T-helper 2 cell treated with Interferon-gamma antibody and Interleukin-4, amounts not matched to agents 100 ng/mL and 5 ng/mL, for 36 hours (primary cell): ENCODE data around the gene CILP. TPM values are rescaled to one million over a fixed set of nuclear protein-coding genes. Genes with fewer than 3 reads are reported as not detected.
"Not testable (repeated sequence)": the region's sequence is repeated elsewhere in the genome, so short reads cannot be mapped to it uniquely, and the experiment has no call there.

ENCODE experiments used
- intact Hi-C: fragments of 100-400 bp; cut with micrococcal nuclease; formaldehyde crosslinking; loops from one replicate; pipeline ENCODE4 v1.15.1; 2023
- total RNA-seq: library from RNA; stranded (reverse); gene quantifications from 2 replicates; pipeline ENCODE4 v1.2.3, GENCODE V29; 2022

The CILP gene
- 0.07 TPM in 2 replicates for total RNA-seq

GRCh38 chr15:65210770-65211481, at the start of gene CILP:
TSS of gene CILP (minus strand) at chr15:65211473. CDS start at chr15:65209755, 1,718 bp downstream.
- intact Hi-C loops = no loop called here

GRCh38 chr15:65260968-65261367, 49.7 kb upstream of the CILP start:
- intact Hi-C loops = no loop called here

- intact Hi-C loops = no loop called here
Measured at GRCh38 chr15:65259367-65259797, 48.1 kb upstream of the CILP start.

- intact Hi-C loops = no loop called here
Measured at GRCh38 chr15:65258375-65259262, 47.3 kb upstream of the CILP start.

GRCh38 chr15:65255486-65256140, 44.3 kb upstream of the CILP start:
- intact Hi-C loops = no loop called here

- intact Hi-C loops = no loop called here
Measured at GRCh38 chr15:65254758-65255157, 43.5 kb upstream of the CILP start.

GRCh38 chr15:65254356-65254755, 43.1 kb upstream of the CILP start:
- intact Hi-C loops = no loop called here

- intact Hi-C loops = no loop called here
Measured at GRCh38 chr15:65249641-65250040, 38.4 kb upstream of the CILP start.

- intact Hi-C loops = no loop called here
Measured at GRCh38 chr15:65248511-65249255, 37.4 kb upstream of the CILP start.

GRCh38 chr15:65246939-65247338, 35.7 kb upstream of the CILP start:
- intact Hi-C loops = no loop called here

- intact Hi-C loops = no loop called here
Measured at GRCh38 chr15:65246026-65246714, 34.9 kb upstream of the CILP start.

- intact Hi-C loops = no loop called here
Measured at GRCh38 chr15:65245096-65245856, 34.0 kb upstream of the CILP start.

- intact Hi-C loops = no loop called here
Measured at GRCh38 chr15:65244638-65245037, 33.4 kb upstream of the CILP start.

GRCh38 chr15:65236443-65236842, 25.2 kb upstream of the CILP start:
- intact Hi-C loops = not testable (repeated sequence)

- intact Hi-C loops = no loop called here
Measured at GRCh38 chr15:65233696-65234095, 22.4 kb upstream of the CILP start.

GRCh38 chr15:65232520-65232919, 21.2 kb upstream of the CILP start:
- intact Hi-C loops = no loop called here

- intact Hi-C loops = no loop called here
Measured at GRCh38 chr15:65231306-65231705, 20.0 kb upstream of the CILP start.

GRCh38 chr15:65226901-65227300, 15.6 kb upstream of the CILP start:
- intact Hi-C loops = not testable (repeated sequence)

GRCh38 chr15:65226221-65226620, 14.9 kb upstream of the CILP start:
- intact Hi-C loops = no loop called here

- intact Hi-C loops = no loop called here
Measured at GRCh38 chr15:65223996-65224395, 12.7 kb upstream of the CILP start.
